Activated CD4-positive, alpha-beta T cell treated with anti-CD3 and anti-CD28 coated beads for 36 hours (primary cell): ENCODE results near the gene EDEM1. TPM values are rescaled to one million over a fixed set of nuclear protein-coding genes. Genes with fewer than 3 reads are reported as not detected.
A peak's percentile ranks its signal among the peaks of the same experiment; 100 is the strongest.
"Not testable (repeated sequence)": the region's sequence is repeated elsewhere in the genome, so short reads cannot be mapped to it uniquely, and the experiment has no call there.

ENCODE experiments used
- ATAC-seq: fragments of 200-7000 bp; cut with Tn5 transposase; one replicate; pipeline ENCODE4 v1.10.0; 2021; ENCODE audit warnings: mild to moderate bottlenecking, moderate library complexity
- CTCF ChIA-PET: fragments of 350-600 bp; sonication (Branson Sonifier 250); formaldehyde crosslinking; loops from one replicate; lab custom pipeline; 2021; ENCODE audit warnings: antibody characterized with exemption; lab: Charles Lee
- POLR2A ChIA-PET: fragments of 350-600 bp; sonication (Branson Sonifier 250); formaldehyde crosslinking; loops from one replicate; lab custom pipeline; 2021; ENCODE audit warnings: antibody characterized with exemption, inconsistent platforms; lab: Charles Lee
- DNase-seq: peaks from one replicate; pipeline ENCODE4 v3.0.0-alpha.2; 2020
- H3K27ac Mint-ChIP-seq: one replicate; pipeline ENCODE4 v1.8.0; 2021; ENCODE audit warnings: mixed read lengths
- H3K27me3 Mint-ChIP-seq: one replicate; pipeline ENCODE4 v1.8.0; 2021; ENCODE audit warnings: mixed read lengths
- H3K36me3 Mint-ChIP-seq: one replicate; pipeline ENCODE4 v1.8.0; 2021; ENCODE audit warnings: low read depth, mixed read lengths
- H3K4me1 Mint-ChIP-seq: one replicate; pipeline ENCODE4 v1.8.0; 2021; ENCODE audit warnings: mixed read lengths
- H3K4me3 Mint-ChIP-seq: one replicate; pipeline ENCODE4 v1.8.0; 2021; ENCODE audit warnings: mild to moderate bottlenecking, moderate library complexity, mixed read lengths
- H3K9me3 Mint-ChIP-seq: one replicate; pipeline ENCODE4 v1.8.0; 2021; ENCODE audit warnings: low read depth, mixed read lengths
- intact Hi-C, 2 experiments: fragments of 100-400 bp; cut with DNase I in 1 of 2; cut with micrococcal nuclease in 1 of 2; formaldehyde crosslinking; loops; one replicate each; pipeline versions ENCODE4 v1.14.2 to v1.15.1; 2022 to 2024; cut with DNase I, micrococcal nuclease
- total RNA-seq, 2 experiments: library from RNA; stranded (reverse); gene quantifications; one replicate each; pipeline ENCODE4 v1.2.3, GENCODE V29; 2021

Gene EDEM1
- total RNA-seq, 2 experiments from 2014 or later: 105 to 175 TPM

- no peak overlapping the region for H3K4me3 Mint-ChIP-seq
- intact Hi-C loops: no loop called here
- ATAC-seq (no peak), DNase-seq (no peak)
- CTCF ChIA-PET: interaction anchor here (1.1 kb wide), 1 partner anchor 9 kb away, joined by 3 read pairs; no protein-coding TSS in a partner anchor
- POLR2A ChIA-PET: no interaction called here
- H3K27ac Mint-ChIP-seq: no peak overlapping the region
- peaks cover 23% of the 10 kb centered on the region for H3K36me3 Mint-ChIP-seq
- H3K9me3 Mint-ChIP-seq: no peaks in the 10 kb centered on the region
- peaks cover 13% of the 10 kb centered on the region for H3K4me1 Mint-ChIP-seq
- no peaks in the 10 kb centered on the region for H3K27me3 Mint-ChIP-seq
Observed at GRCh38 chr3:5172018-5172417, 15.5 kb upstream of the EDEM1 start.

GRCh38 chr3:5179036-5179435, 8.5 kb upstream of the EDEM1 start:
- CTCF ChIA-PET: interaction anchor here (0.6 kb wide), 1 partner anchor 673 kb away, joined by 3 read pairs; no protein-coding TSS in a partner anchor
- POLR2A ChIA-PET: not testable (repeated sequence)

GRCh38 chr3:5181469-5182141, 5.9 kb upstream of the EDEM1 start:
- POLR2A ChIA-PET: no interaction called here

More at GRCh38 chr3:5179036-5179435, 8.5 kb upstream of the EDEM1 start:
- H3K4me1 Mint-ChIP-seq, H3K27ac Mint-ChIP-seq, intact Hi-C loops, ATAC-seq, H3K9me3 Mint-ChIP-seq, H3K4me3 Mint-ChIP-seq, DNase-seq, H3K27me3 Mint-ChIP-seq: not testable (repeated sequence)
- H3K36me3 Mint-ChIP-seq: peaks cover 27% of the 10 kb centered on the region

GRCh38 chr3:5183714-5184113, 3.8 kb upstream of the EDEM1 start:
- CTCF ChIA-PET: interaction anchor here (0.6 to 3.2 kb wide), 7 partner anchors 9 to 351 kb away, joined by 3 to 8 read pairs (median 4); no protein-coding TSS in a partner anchor
- POLR2A ChIA-PET, H3K27me3 Mint-ChIP-seq, H3K27ac Mint-ChIP-seq, ATAC-seq, H3K9me3 Mint-ChIP-seq, H3K4me3 Mint-ChIP-seq, DNase-seq: not testable (repeated sequence)
- intact Hi-C loops: loop anchor here in 1 of 2 experiments (10.0 kb wide), 1 partner anchor 469 kb away; no protein-coding TSS in a partner anchor
- Mint-ChIP-seq H3K4me1 (peaks cover 17% of the 10 kb centered on the region), H3K36me3 (peaks cover 19% of the 10 kb centered on the region)

More at GRCh38 chr3:5181469-5182141, 5.9 kb upstream of the EDEM1 start:
- intact Hi-C loops: loop anchor here (2.0 to 10.0 kb wide), 2 partner anchors 15 to 467 kb away; no protein-coding TSS in a partner anchor
- DNase-seq: no peak
- H3K36me3 Mint-ChIP-seq: peaks cover 23% of the 10 kb centered on the region
- H3K4me3 Mint-ChIP-seq: no peak overlapping the region
- no peak for ATAC-seq
- no peaks in the 10 kb centered on the region for H3K9me3 Mint-ChIP-seq
- H3K27me3 Mint-ChIP-seq: no peaks in the 10 kb centered on the region
- H3K4me1 Mint-ChIP-seq: peaks cover 11% of the 10 kb centered on the region
- peak overlapping the region; percentile 28 for H3K27ac Mint-ChIP-seq
- CTCF ChIA-PET: interaction anchor here (0.8 to 1.4 kb wide), 2 partner anchors 9 to 15 kb away, joined by 3 read pairs; no protein-coding TSS in a partner anchor

- no peak for DNase-seq
- intact Hi-C loops: loop anchor here in 1 of 2 experiments (10.0 kb wide), 1 partner anchor 470 kb away; no protein-coding TSS in a partner anchor
- Mint-ChIP-seq H3K4me3 (no peak overlapping the region), H3K36me3 (peaks cover 25% of the 10 kb centered on the region), H3K9me3 (no peaks in the 10 kb centered on the region), H3K27ac (no peak overlapping the region), H3K27me3 (no peaks in the 10 kb centered on the region), H3K4me1 (peaks cover 17% of the 10 kb centered on the region)
- POLR2A ChIA-PET: no interaction called here
- CTCF ChIA-PET: interaction anchor here (0.7 to 3.2 kb wide), 5 partner anchors 10 to 351 kb away, joined by 3 to 8 read pairs (median 4); no protein-coding TSS in a partner anchor
- no peak for ATAC-seq
Observed at GRCh38 chr3:5184499-5184898, 3.0 kb upstream of the EDEM1 start.

GRCh38 chr3:5185093-5185673, 2.3 kb upstream of the EDEM1 start:
- H3K27ac Mint-ChIP-seq: no peak overlapping the region
- H3K4me1 Mint-ChIP-seq: peaks cover 17% of the 10 kb centered on the region
- ChIA-PET CTCF (interaction anchor here (1.2 to 4.1 kb wide), 6 partner anchors 9 to 62 kb away, joined by 3 to 26 read pairs (median 6); no protein-coding TSS in a partner anchor), POLR2A (interaction anchor here (0.8 to 1.2 kb wide), 2 partner anchors 57 to 62 kb away, joined by 3 read pairs; no protein-coding TSS in a partner anchor)
- H3K4me3 Mint-ChIP-seq: no peak overlapping the region
- H3K36me3 Mint-ChIP-seq: peaks cover 31% of the 10 kb centered on the region
- H3K9me3 Mint-ChIP-seq: no peaks in the 10 kb centered on the region
- no peaks in the 10 kb centered on the region for H3K27me3 Mint-ChIP-seq
- DNase-seq (no peak), ATAC-seq (no peak)
- intact Hi-C loops: loop anchor here in 1 of 2 experiments (5.0 to 10.0 kb wide), 2 partner anchors 470 to 693 kb away; partner anchors contain the start of gene ITPR1

- Mint-ChIP-seq H3K9me3 (no peaks in the 10 kb centered on the region), H3K4me3 (peak overlapping the region; percentile 99), H3K27me3 (no peaks in the 10 kb centered on the region), H3K4me1 (peaks cover 18% of the 10 kb centered on the region), H3K36me3 (peaks cover 32% of the 10 kb centered on the region), H3K27ac (peak overlapping the region; percentile 10)
- intact Hi-C loops: loop anchor here in 1 of 2 experiments (5.0 to 10.0 kb wide), 2 partner anchors 471 to 694 kb away; partner anchors contain the start of gene ITPR1
- ATAC-seq (no peak), DNase-seq (no peak)
- POLR2A ChIA-PET: interaction anchor here (1.2 to 3.6 kb wide), 3 partner anchors 11 to 63 kb away, joined by 3 to 31 read pairs (median 21); no protein-coding TSS in a partner anchor
- CTCF ChIA-PET: interaction anchor here (0.6 to 4.1 kb wide), 6 partner anchors 12 to 64 kb away, joined by 3 to 26 read pairs (median 6); partner anchors contain the start of gene ARL8B
Observed at GRCh38 chr3:5186089-5186857, 1.2 kb upstream of the EDEM1 start.

GRCh38 chr3:5186858-5187155, 700 bp upstream of the EDEM1 start:
- POLR2A ChIA-PET: interaction anchor here (0.7 to 3.6 kb wide), 3 partner anchors 10 to 63 kb away, joined by 3 to 31 read pairs (median 21); no protein-coding TSS in a partner anchor
- Mint-ChIP-seq H3K4me1 (peaks cover 20% of the 10 kb centered on the region), H3K4me3 (peak overlapping the region; percentile 99), H3K27ac (peak overlapping the region; percentile 96), H3K9me3 (no peaks in the 10 kb centered on the region), H3K36me3 (peaks cover 35% of the 10 kb centered on the region), H3K27me3 (no peaks in the 10 kb centered on the region)
- intact Hi-C loops: loop anchor here (1.0 to 10.0 kb wide), 7 partner anchors 10 to 884 kb away; partner anchors contain the start of genes ARL8B (in 2 of the 2), BHLHE40 (in 1 of the 2), ITPR1 (in 1 of the 2) and SETMAR (in 1 of the 2)
- ATAC-seq: no peak
- CTCF ChIA-PET: interaction anchor here (1.3 to 4.1 kb wide), 4 partner anchors 11 to 65 kb away, joined by 3 to 26 read pairs (median 6); partner anchors contain the start of gene ARL8B
- DNase-seq: no peak

- H3K4me1 Mint-ChIP-seq: peaks cover 30% of the 10 kb centered on the region
- POLR2A ChIA-PET: interaction anchor here (0.6 to 3.6 kb wide), 8 partner anchors 9 to 338 kb away, joined by 3 to 31 read pairs (median 4); no protein-coding TSS in a partner anchor
- ATAC-seq (peak; percentile 16), DNase-seq (peak; percentile 72)
- peaks cover 45% of the 10 kb centered on the region for H3K36me3 Mint-ChIP-seq
- H3K27me3 Mint-ChIP-seq: no peaks in the 10 kb centered on the region
- H3K4me3 Mint-ChIP-seq: peak overlapping the region; percentile 99
- H3K9me3 Mint-ChIP-seq: peaks cover under 1% of the 10 kb centered on the region
- H3K27ac Mint-ChIP-seq: peak overlapping the region; percentile 99
- intact Hi-C loops: loop anchor here (1.0 to 10.0 kb wide), 7 partner anchors 9 to 885 kb away; partner anchors contain the start of genes ARL8B (in 2 of the 2), BHLHE40 (in 1 of the 2), ITPR1 (in 1 of the 2) and SETMAR (in 1 of the 2)
- CTCF ChIA-PET: interaction anchor here (0.6 to 4.1 kb wide), 4 partner anchors 10 to 359 kb away, joined by 3 to 26 read pairs (median 4); no protein-coding TSS in a partner anchor
Observed at GRCh38 chr3:5187920-5188418, 462 bp downstream of the EDEM1 start.
